Motor neuron (in vitro differentiated cells): ENCODE results near the gene STIP1. TPM values are rescaled to one million over a fixed set of nuclear protein-coding genes. Genes with fewer than 3 reads are reported as not detected.

Experiments used
- ATAC-seq, 8 experiments: fragments of 200-7000 bp; cut with Tn5 transposase; replicated peaks in 6 of 8; 2 replicates each; pipeline ENCODE4 v1.8.0; 2021; ENCODE audit warnings: mild to moderate bottlenecking in 8 of 8, moderate library complexity in 8 of 8
- H3K27ac ChIP-seq, 2 donors: fragments of 250-450 bp; sonication (Bioruptor Pico); 2 replicates each; pipeline ENCODE4 v1.9.0; 2021; ENCODE audit warnings: antibody characterized with exemption in 2 of 2, mild to moderate bottlenecking in 2 of 2, moderate library complexity in 1 of 2
- H3K4me1 ChIP-seq, 2 donors: fragments of 250-450 bp; sonication (Bioruptor Pico); replicated peaks in 1 of 2; 2 replicates each; pipeline ENCODE4 v1.6.1; 2021; ENCODE audit warnings: antibody characterized with exemption in 2 of 2, mild to moderate bottlenecking in 2 of 2, moderate library complexity in 1 of 2
- H3K4me3 ChIP-seq, 5 donors: fragments of 250-450 bp; sonication (Bioruptor Pico); 2 replicates each; pipeline ENCODE4 v1.9.0; 2021; ENCODE audit warnings: antibody characterized with exemption in 5 of 5, mild to moderate bottlenecking in 5 of 5, moderate library complexity in 4 of 5
- WGBS, 10 experiments: fragments of 450-650 bp; shearing (Covaris generic); methylation state at CpG; one replicate each; pipeline ENCODE4 v1.0.0; 2022; 5-methylcytosine and 5-hydroxymethylcytosine counted together
- in situ Hi-C, 9 experiments: fragments of 400-800 bp; cut with MboI; loops; one replicate each; pipeline ENCODE4 v1.15.0; 2021; ENCODE audit warnings: low sequenced_read_pairs in 9 of 9, low pct_unique_long_range_greater_than_20kb in 2 of 9; ENCODE audit not compliant: unreplicated experiment in 9 of 9
- total RNA-seq, 8 experiments: library from RNA; unstranded; fragments of 300-600 nt; gene quantifications; 2 replicates each; pipeline versions ENCODE4 v1.2.3 to v1.2.4, GENCODE V29; 2022

Gene STIP1
- 100 to 1,000 TPM; 110 to 251 (median 163) TPM for total RNA-seq

DNA sequence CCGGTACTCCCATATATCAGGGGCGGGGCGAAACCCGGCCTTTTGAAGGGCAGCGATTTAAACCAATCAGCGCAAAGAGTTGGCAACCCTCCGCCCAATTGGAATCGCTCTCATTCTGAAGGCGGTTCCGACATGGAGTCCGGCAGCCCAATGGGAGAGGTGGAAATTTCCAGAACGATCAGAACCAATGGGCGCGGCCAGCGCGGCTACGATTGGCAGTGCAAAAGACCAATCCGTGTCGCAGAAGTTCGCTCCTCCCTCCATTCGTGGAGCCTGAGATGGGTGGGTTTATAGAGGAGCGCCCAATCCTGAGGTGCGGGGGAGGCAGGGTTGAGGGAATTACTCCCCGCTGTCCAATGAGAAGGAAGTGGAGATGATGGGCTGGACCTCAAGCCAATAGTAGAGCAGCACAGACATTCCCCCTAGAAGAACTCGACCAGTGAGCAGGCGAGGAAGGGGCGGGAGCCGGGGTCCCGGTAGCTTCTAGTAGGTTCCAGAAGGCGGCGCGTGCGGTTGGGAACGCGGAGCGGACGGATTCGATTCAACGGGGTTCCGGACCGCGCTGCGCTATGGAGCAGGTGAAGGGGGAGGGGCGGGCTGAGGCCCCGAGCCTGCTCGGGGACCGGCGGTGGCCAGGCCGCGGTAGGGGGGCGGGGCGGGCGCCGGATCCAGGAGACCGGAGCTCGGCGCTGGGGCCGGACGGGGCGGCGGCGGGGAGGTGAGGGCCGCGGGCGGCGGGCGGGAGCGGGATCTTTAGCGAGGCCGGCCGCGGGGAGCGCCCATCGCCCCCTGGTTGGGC is at the start of gene STIP1:
Gene STIP1 (plus strand): TSS at position 479 of the 799 bp plus-strand sequence. CDS start 91 bp downstream, at position 570.
- Histone ChIP-seq H3K27ac (peak within 1 kb of the TSS; percentile 86 to 92), H3K4me3 (peak within 1 kb of the TSS; percentile 61 to 85 (median 73)), H3K4me1 (peaks cover 22 to 23% of the 10 kb centered on the region in 2 donors)
- WGBS, 10 experiments: 0 to 3% methylated on average over 3 to 8 of the region's 74 CpGs; no CpG with 5 or more reads in 8 of the 10 experiments
- peak; percentile 81 to 90 (median 88) for ATAC-seq
- in situ Hi-C loops: no loop called here

DNA sequence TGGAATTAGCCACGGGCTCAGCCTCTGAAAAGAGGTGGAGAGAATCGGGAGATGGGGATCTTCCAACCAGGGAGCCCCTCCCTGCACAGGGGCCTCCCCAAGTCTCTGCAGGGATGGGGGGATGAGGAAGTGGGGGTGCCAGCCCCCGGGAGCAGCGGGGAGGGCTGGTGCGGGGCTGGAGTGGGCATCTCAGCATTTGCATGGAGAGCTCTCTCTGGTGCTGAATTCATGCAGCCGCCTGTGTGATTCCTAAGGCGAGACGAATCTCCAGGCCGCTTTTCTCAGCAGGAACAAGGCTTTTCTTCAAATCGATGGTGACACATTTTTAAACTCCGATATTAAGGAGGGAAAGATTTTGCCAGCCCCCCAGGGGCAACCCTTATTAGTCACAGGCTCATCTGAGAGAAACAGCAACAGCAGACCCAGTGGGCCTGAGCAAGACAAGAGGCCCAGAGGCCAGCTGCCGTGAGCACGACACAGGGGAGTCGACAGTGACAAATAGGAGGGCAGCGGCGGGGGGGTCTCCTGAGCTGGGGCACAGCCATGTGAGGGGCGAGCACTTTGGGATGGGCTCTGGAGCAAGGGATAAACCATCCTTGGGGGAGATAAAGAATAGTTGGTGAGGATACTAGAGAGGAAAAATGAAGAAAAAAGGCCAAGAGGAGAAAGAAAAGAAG is 49.1 kb upstream of the STIP1 start:
- Histone ChIP-seq H3K4me1 (peaks cover 36 to 41% of the 10 kb centered on the region in 2 donors), H3K4me3 (no peak overlapping the region), H3K27ac (peak overlapping the region; percentile 17 to 74)
- WGBS, 10 experiments: 10 to 100% (median 39%) methylated on average over 2 to 12 of the region's 17 CpGs; no CpG with 5 or more reads in 5 of the 10 experiments
- ATAC-seq: peak in 5 of 8 experiments; percentile 55 to 68 (median 61)
- in situ Hi-C loops: loop anchor here in 1 of 9 experiments (25.0 kb wide), 1 partner anchor 100 kb away; the partner anchor contains the start of gene FLRT1

DNA sequence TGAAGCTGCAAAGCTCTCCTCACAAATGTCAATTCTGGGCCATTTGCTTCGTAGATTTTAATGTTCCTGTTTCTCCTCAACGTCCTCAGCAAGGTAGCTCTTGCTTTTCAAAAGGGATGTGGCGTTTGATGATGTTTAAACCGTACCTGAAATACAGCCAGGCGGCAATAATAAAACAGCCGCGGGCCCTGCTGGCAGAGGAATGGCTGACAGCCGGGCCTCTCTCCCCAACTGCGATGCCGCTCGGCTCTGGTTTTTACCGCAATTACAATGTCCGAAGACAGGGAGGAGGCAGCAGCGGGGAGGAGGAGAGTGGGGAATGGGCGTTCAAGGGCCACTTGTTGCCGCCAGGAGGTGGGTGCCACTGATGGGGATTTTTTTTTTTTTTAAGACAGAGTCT is 47.6 kb upstream of the STIP1 start:
- H3K27ac ChIP-seq: peak overlapping the region in 1 of 2 donors; percentile 46
- H3K4me1 ChIP-seq: peaks cover 28 to 30% of the 10 kb centered on the region in 2 donors
- peak in 2 of 8 experiments; percentile 19 to 40 for ATAC-seq
- WGBS, 10 experiments: 58 to 100% (median 81%) methylated on average over 2 to 12 of the region's 16 CpGs; no CpG with 5 or more reads in 4 of the 10 experiments
- in situ Hi-C loops: loop anchor here in 1 of 9 experiments (25.0 kb wide), 1 partner anchor 101 kb away; the partner anchor contains the start of gene FLRT1
- no peak overlapping the region for H3K4me3 ChIP-seq

DNA sequence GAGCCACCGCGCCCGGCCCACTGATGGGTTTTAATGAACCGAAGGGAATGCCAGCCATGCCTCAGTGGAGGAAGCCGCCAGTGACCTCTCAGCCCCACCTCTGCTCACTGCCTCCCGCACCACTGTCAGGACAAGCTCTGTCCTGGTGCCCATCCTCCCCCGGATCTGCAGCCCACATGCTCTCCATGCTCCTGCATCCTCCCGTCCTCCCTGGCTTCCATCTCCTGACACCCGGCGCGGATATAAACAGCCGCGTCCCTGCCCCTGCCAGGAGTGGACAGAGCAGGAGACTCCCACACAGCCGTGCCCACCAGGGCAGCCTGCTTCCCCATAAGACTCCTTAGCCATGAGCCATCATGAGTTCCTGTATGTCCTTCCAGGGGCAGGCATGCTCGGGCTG is 46.9 kb upstream of the STIP1 start:
- 60 to 93% methylated on average over 1 to 3 of the region's 15 CpGs; no CpG with 5 or more reads in 8 of the 10 experiments for WGBS, 10 experiments
- Histone ChIP-seq H3K4me1 (peaks cover 33 to 35% of the 10 kb centered on the region in 2 donors), H3K27ac (no peak overlapping the region), H3K4me3 (no peak overlapping the region)
- in situ Hi-C loops: loop anchor here in 1 of 9 experiments (25.0 kb wide), 1 partner anchor 102 kb away; the partner anchor contains the start of gene FLRT1
- no peak for ATAC-seq

DNA sequence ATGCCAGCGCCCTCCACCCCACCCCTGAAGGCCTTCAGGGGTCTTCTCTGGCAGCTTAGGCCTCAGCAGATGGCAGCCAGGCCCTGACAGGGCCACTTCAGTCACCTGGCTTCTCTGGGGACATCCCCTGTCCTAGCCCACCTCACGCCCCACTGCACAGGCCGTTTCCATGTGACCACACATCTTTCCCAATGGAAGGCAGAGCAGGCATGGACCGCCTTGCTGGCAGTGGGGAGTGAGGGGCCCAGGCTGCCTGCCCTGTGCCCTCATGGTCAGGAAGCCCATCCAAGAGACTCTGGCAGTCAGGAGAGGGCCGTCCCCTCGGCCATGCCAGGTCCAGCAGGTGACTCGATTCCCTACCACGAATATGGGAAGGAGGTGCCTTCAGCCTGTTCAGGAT is 45.9 kb upstream of the STIP1 start:
- ATAC-seq: no peak
- Histone ChIP-seq H3K4me1 (peaks cover 41% of the 10 kb centered on the region in 2 donors), H3K27ac (no peak overlapping the region), H3K4me3 (no peak overlapping the region)
- 100% methylated on average over 2 to 3 of the region's 8 CpGs; no CpG with 5 or more reads in 8 of the 10 experiments for WGBS, 10 experiments
- in situ Hi-C loops: loop anchor here in 3 of 9 experiments (10.0 to 25.0 kb wide), 2 partner anchors 103 to 135 kb away; partner anchors contain the start of gene FLRT1 (in 1 of the 3)

DNA sequence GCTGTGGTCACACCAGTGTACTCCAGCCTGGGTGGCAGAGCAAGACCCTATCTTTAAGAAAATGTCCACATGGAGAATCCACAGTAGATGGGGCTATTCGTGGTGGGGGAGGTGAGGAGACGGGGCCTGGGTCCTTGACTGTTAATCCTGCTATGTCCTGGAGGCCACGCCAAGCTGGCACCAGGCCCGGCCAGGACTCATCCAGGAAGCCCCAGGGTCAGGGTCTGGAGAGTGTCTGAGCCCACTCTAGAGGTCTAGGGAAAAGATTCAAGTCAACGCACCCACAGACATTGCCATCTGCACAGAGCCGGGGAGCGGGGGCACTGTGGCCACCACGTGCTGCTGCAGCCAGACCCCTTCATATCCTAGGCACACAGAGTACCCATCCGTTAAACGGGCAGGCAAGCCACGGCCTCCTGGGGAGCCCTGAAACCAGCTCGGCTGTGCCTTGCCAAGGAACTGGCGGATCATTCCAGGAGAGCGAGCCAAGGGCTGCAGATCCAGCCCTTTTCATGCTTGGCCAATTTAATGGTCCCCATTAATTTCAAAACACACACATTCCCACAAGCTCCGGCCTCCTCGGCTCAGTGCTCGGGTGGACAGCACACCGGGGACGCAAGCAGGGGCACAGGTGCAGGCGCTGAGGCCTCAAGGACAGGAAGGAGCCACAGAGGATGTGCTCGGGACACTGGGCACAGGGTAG is 44.7 kb upstream of the STIP1 start:
- Histone ChIP-seq H3K27ac (no peak overlapping the region), H3K4me3 (no peak overlapping the region), H3K4me1 (peaks cover 41 to 46% of the 10 kb centered on the region in 2 donors)
- in situ Hi-C loops: loop anchor here in 3 of 9 experiments (10.0 to 25.0 kb wide), 2 partner anchors 104 to 136 kb away; partner anchors contain the start of gene FLRT1 (in 1 of the 3)
- 59 to 97% (median 80%) methylated on average over 2 to 9 of the region's 21 CpGs; no CpG with 5 or more reads in 5 of the 10 experiments for whole genome bisulfite sequencing, 10 experiments
- no peak for ATAC-seq

DNA sequence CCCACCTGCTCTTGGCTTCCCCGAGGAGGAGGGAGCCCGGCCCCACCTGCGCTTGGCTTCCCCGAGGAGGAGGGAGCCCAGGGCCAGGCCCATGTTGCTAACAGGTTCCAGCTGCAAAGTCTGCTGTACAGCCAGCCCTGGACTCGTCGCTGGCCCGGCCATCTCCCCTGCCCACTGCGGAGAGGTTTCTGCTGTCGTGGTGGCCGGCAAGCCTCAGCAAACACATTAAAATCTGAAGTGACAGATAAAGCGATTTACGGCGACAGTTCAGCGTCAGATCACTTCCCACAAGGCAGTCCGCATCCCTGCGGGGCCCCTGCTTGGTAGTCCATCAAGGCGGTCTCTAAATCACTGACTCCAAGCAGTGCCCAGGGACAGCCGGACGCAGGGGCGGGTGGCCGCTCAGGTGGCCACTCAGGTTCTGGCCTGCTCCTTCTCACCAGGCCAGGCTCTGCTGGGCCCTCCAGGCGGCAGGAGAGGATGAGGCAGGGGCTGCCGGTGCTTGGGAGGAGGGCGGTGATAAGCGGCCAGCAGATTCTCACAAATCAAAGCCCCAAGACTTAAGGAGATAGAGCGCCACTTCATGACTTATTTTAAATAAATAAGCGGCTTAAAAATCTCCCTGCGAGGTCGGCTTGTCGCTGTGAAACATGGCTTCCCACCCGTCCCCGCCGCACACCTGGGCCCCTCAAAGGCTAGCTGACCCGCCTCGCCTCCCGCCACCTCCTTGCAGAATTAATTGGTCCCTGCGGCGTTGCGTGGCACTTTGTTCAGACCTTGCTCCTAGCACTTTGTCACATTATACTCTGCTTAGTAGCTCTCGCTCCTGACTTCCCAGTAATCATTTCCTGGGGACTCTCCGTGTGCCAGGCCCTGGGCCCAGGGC is 41.1 kb upstream of the STIP1 start:
- ATAC-seq: peak in 5 of 8 experiments; percentile 82 to 90 (median 84)
- Histone ChIP-seq H3K4me3 (peak overlapping the region in 1 of 5 donors; percentile 3), H3K4me1 (peaks cover 38 to 45% of the 10 kb centered on the region in 2 donors), H3K27ac (peak overlapping the region; percentile 49 to 78)
- in situ Hi-C loops: loop anchor here in 5 of 9 experiments (5.0 to 25.0 kb wide), 3 partner anchors 108 to 143 kb away; partner anchors contain the start of gene FLRT1 (in 1 of the 5)
- 20 to 100% (median 66%) methylated on average over 1 to 15 of the region's 41 CpGs; no CpG with 5 or more reads in 2 of the 10 experiments for WGBS, 10 experiments

DNA sequence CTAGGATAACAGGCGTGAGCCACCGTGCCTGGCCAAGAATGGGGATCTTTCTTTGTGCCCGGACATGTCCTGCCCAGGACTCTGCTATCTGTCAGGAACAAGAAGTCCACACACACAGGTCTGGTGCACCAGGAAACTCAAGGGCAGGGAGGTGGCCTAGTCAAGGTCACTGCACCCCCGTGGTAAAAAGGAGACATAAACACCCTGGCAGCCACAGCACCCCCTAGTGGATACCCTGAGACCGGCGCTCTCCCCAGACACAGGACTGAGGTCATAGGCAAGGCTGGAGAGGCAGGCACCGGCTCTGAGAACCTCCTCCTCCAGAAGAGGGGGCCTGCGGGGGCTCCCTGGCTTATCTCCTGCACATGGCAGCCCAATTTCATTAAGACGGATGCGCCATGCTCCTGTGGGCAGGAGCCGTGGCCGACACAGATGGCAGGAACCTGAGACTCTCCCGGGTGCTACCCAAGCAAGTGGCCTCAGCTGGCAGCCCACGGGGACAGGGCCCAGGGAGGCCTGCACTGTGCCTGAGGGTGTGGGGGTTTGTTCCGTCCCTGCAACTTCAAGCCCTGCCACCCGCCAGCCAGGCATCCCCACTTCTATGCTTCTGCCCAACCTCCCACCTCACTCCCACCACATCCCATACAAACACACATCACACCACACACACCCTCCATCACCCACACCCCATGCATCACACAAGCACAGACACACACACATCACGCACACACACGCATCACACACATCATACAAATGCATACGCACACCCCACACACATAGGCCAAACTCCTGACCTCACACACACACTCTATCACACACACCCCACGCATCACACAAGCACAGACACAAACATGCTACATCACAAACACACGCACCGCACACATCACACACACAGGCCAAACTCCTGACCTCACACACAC is 39.7 kb upstream of the STIP1 start:
- ATAC-seq: peak in 1 of 8 experiments; percentile 7
- in situ Hi-C loops: loop anchor here in 5 of 9 experiments (5.0 to 25.0 kb wide), 3 partner anchors 109 to 144 kb away; partner anchors contain the start of gene FLRT1 (in 1 of the 5)
- Histone ChIP-seq H3K27ac (peak overlapping the region; percentile 49 to 78), H3K4me3 (no peak overlapping the region), H3K4me1 (peaks cover 49 to 50% of the 10 kb centered on the region in 2 donors)
- 40 to 100% (median 100%) methylated on average over 1 to 3 of the region's 22 CpGs; no CpG with 5 or more reads in 3 of the 10 experiments for WGBS, 10 experiments

DNA sequence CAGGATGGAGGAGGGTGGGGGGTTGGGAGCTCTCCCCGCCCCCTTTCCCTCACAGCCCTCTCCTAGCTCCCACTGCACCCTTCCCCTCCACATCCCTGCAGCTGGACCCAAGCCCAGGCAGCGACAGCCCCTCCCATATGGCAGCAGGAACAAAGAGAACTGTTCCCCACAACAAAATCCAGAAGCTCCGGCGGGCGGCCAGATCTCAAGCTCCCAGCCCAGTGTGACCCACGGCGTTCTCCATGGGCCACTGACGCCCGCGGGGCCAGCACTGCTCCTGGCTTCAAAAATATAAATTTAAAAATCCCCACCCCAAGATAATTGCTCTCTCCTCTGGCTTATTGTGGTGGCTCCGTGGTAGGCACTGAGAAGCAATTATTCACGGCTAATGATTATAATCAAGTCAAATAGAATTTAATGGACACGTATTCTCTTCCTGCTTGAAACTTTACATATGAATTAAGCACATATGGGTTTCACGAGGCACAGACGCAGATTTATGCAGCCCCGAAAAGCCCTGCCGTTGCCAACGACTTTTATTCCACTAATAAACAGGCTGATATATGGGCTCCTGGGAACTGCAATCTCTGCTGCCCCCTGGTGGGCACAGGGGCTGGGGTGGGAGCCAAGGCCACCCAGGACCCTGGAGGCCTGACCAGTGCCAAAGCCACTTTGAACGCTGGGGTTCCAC is 37.6 kb upstream of the STIP1 start:
- H3K4me1 ChIP-seq: peaks cover 49 to 52% of the 10 kb centered on the region in 2 donors
- peak overlapping the region; percentile 10 to 41 for H3K27ac ChIP-seq

More for the DNA sequence above, 37.6 kb upstream of the STIP1 start:
- peak overlapping the region in 3 of 5 donors; percentile 0 to 13 (median 6) for H3K4me3 ChIP-seq
- 0 to 4% (median 0%) methylated on average over 1 to 8 of the region's 19 CpGs; no CpG with 5 or more reads in 2 of the 10 experiments for WGBS, 10 experiments
- in situ Hi-C loops: loop anchor here in 5 of 9 experiments (5.0 to 25.0 kb wide), 3 partner anchors 111 to 146 kb away; partner anchors contain the start of gene FLRT1 (in 1 of the 5)
- ATAC-seq: peak; percentile 45 to 88 (median 62)
